ENCODE data around the gene PPP4R3B.
"Not testable (repeated sequence)": the region's sequence is repeated elsewhere in the genome, so short reads cannot be mapped to it uniquely, and the experiment has no call there.

The PPP4R3B gene

DNA sequence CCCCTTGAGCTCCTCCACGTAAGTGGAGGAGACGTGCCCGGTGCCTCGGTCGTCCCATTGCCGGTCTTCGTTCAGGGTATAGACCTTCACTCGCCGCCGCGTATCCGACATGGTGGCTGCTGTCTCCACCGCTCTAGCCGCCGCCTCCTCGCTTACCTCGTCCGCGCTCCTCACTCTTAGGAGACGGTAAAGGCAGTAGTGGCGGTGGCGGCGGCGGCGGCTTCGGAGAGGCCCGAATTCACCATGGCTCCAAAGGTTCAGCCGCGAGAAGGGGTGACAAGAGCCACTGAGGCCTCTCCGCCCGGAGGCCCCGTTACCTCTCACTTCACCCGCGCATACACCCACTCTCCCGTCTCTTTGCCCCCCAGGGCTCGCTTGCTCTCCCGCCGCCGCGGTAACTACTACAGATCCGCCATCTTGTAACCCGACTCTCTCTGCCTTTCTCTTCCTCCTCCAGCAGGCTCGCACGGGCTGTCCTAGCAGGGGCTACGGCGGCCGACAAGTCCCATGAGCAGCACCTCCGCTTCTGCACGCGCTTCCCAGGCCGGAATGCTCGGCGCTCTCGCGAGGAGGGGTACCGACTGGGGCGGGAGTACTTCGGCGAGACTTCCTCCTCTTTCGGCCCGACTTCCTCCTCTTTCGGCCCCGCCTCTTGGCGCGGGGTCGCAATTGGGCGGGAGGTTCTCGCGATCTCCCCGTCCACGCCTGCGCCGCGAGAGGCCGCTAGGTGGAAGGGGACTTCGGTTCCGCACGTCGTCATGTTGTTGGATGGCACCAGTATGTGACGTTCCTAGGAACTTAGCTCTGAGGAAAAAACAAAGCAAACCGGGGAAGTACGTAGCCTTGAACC lies at the start of gene PPP4R3B:
Gene PPP4R3B (minus strand): TSS at position 448 of the 850 bp plus-strand sequence. CDS start 337 bp downstream, at position 111.
- peak; percentile 94 to 96 for DNase-seq (ENCODE audit: low read depth in 2 of 2)

DNA sequence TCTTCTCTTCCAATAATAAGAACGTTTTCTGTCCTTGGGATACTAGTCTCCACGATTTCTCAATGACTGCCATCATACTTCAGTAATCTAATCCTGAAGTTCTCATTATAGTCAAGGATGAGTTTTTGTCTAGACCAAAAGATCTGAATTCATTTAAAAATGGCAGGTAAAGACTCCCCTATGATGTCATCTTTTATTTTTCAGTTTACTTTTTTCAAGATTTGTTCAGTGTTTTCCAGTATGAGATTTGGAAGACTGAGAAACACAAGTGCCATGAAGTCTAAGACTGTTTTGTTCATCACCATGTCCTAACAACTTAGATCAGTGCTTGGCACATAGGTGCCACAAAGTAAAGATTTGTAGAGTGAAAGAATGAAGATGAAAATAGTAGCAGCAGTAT lies 35.8 kb upstream of the PPP4R3B start:
- DNase-seq (ENCODE audit: low read depth in 2 of 2) = no peak

DNA sequence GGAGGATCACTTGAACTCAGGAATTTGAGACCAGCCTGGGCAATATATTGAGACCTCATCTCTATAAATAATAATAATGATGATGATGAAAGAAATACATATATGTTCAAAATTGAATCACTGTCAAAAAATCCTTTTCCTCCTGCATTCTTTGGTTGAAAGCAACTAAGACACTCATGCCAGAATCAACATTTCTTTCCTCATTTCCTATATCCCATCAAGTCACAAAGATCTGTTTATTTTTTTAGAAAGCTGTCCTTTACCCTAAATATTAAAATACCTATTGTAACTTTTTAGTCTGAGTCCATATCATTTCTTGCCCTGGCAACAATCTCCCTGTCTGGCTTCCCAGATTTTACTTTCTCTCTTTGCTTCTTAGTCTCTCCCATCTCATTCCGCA lies 31.8 kb upstream of the PPP4R3B start:
- DNase-seq (ENCODE audit: low read depth in 2 of 2) = no peak

DNA sequence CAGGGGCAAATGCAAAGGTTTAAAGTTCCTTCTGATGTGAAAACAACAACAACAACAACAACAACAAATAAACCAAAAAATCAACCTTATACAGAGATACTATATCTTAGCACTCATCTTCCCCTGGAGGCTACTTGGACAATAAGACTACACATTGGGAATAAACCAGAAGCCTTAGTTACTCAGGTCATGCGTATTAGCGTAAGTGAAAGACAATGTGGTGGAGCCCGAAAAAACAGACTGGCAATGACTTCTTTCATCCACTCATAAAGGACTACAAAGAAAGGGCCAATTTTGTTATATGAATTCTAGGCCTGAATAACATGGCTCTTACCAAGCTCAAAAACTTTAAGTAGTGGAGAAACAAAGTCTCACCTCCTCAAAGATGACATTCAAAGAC lies 19.4 kb upstream of the PPP4R3B start:
- no peak for DNase-seq (ENCODE audit: low read depth in 2 of 2)

- DNase-seq (ENCODE audit: low read depth in 2 of 2) = no peak
Observed at GRCh38 chr2:55628931-55629330, 11.5 kb upstream of the PPP4R3B start.

GRCh38 chr2:55627915-55628314 lies 10.5 kb upstream of the PPP4R3B start:
- DNase-seq (ENCODE audit: low read depth in 2 of 2) = no peak

DNA sequence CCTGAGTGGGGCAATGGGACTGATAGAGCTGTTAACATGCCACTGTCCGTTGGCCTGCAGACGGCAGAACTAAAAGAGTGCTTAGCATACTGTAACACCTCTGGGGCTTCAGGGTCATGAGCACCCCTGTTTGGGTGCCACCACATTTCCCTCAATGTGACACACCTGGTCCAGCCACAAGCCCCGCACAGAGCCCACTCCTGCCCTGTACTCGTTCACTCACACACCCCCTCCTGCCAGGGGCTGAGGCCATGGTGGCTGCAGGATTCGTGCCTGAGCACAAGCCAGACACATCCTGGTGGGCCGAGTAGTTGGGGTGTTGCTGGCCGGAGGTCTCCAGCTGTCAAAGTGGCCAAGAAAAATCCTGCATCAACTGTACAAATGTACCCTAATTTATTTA lies 4.4 kb upstream of the PPP4R3B start:
- DNase-seq (ENCODE audit: low read depth in 2 of 2) = no peak

GRCh38 chr2:55620123-55620779 lies 2.8 kb upstream of the PPP4R3B start:
- no peak for DNase-seq (ENCODE audit: low read depth in 2 of 2)

DNA sequence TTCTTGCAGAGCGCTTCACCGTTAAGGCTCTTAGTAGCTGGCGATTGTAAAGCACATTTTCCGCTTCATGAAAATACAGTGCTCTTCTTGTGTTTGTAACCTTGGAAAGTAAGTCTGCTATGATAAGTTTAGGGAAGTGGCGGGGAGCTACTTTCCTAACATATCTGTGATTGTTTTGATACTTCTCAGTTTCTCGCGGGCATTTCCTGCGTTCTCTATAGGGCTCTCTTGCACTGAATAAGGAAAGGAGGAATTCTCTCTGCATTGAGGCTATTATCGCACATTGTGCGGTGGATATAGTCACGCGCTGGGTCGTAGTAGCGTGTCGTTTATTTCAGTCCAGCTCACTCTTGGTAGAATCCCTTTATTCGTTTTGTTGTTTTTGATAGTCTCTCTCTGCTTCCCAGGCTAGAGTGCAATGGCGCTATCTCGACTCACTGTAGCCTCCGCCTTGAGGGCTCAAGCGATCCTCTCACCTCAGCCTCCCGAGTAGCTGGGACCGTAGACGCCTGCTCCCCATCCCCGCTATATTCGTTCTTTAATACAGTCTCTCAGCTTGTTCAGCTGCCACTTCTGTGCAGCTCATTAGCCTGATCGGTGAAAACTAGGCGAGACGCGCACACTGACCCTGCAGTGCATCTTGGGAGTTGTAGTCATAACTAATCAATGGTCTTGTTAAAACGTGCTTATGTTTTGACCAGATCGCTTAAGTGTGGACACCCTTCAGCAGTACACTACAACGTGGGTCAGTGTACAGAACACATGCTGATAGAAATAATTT lies 1.0 kb upstream of the PPP4R3B start:
- DNase-seq (ENCODE audit: low read depth in 2 of 2) = peak; percentile 15 to 19

DNA sequence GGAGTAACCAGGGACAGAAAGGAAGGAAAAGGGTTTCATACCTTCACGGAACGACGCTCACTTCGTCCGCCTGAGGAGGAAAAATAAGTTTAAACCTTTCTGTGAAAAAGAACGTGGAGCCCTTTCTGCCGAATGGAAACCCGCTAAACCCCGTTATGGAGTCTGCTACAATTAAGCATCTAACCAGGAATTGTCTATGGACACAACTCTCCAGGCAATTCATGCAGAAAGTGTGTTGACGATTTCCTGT lies 528 bp upstream of the PPP4R3B start:
- DNase-seq (ENCODE audit: low read depth in 2 of 2) = no peak

DNA sequence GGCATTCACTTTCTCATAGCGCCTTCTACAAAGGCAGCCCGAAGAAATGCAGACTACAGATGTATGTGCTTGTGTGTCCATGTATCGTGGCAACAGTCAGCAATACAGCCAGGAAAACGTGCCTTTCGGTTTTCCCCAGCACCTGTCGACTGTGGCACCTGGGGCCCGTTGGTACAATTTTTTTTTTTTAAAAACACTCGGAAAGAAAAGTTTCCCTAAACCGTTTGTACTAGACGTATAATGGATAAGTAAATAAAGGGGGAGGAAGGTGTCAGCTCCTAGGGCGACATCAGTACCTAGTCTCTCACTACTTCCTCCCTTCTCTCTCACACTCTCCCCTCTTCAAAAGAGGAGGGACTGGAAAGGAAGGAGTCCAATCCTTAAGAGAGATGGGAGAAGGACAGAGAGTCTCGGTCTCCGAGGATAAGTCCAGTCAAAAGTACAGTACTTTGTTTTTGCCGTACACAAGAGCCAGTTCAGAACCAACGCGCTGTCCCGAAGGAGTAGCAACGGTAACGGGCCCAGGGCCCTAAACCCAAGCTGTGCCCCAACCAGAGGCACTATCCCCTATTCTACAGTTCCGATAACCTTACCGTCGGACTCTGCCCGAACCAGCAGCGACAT lies 759 bp downstream of the PPP4R3B start:
- peak in 1 of 2 donors; percentile 6 for DNase-seq (ENCODE audit: low read depth in 2 of 2)

GRCh38 chr2:55611997-55612396 lies 5.4 kb downstream of the PPP4R3B start:
- DNase-seq (ENCODE audit: low read depth in 2 of 2) = no peak

DNA sequence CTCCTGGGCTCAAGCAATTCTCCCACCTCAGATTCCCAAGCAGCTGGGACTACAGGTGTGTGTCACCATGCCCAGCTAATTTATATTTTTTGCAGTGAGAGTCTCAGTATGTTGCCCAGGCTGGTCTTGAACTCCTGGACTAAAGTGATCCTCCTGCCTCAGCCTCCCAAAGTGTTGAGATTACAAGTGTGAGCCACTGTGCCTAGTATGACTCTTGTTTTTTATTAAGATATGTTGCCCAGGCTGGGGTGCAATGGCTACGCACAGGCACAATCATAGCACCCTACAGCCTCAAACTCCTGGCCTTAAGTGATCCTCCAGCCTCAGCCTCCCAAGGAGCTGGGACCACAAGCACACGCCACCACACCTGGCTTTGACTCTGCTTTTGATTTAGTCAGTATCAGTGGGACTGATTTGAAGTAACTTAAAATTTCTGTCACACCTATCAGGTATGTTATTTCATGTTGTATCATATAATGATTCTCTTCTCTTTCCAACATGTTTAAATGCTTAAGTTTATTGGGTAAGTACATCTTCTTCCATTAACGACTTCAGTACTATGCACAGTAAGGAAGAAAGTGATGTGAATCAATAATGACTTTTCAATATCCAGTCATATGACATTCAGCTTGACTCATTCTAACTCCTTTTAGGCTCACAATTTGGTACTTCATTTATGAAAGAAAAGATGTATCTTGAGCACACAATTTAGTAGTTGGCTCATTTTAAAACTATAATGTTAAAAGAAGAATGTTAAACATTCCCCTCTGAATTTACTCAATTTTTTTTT lies 6.3 kb downstream of the PPP4R3B start:
- no peak for DNase-seq (ENCODE audit: low read depth in 2 of 2)

GRCh38 chr2:55609938-55610578 lies 7.4 kb downstream of the PPP4R3B start:
- no peak for DNase-seq (ENCODE audit: low read depth in 2 of 2)

GRCh38 chr2:55609193-55609794 lies 8.1 kb downstream of the PPP4R3B start:
- no peak for DNase-seq (ENCODE audit: low read depth in 2 of 2)

DNA sequence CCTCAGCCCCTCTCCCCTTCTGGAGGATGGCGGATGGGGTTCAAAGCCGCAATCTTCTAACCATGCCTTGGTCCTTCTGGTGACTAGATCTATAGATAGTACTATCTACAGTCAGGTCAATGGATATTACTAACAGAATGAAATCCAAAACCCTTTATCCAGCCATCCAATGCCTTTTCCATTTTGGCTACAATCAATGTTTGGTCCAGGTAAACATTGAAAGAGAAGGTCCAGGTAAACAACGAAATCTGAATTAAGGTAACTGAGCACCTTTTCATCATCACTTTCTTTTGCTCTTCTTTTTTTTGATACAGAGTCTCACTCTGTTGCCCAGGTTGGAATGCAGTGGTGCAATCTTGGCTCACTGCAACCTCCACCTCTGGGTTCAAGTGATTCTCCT lies 9.7 kb downstream of the PPP4R3B start:
- DNase-seq (ENCODE audit: low read depth in 2 of 2) = no peak

GRCh38 chr2:55604027-55604565 lies 13.3 kb downstream of the PPP4R3B start:
- DNase-seq (ENCODE audit: low read depth in 2 of 2) = no peak

GRCh38 chr2:55601849-55602248 lies 15.6 kb downstream of the PPP4R3B start:
- no peak for DNase-seq (ENCODE audit: low read depth in 2 of 2)

DNA sequence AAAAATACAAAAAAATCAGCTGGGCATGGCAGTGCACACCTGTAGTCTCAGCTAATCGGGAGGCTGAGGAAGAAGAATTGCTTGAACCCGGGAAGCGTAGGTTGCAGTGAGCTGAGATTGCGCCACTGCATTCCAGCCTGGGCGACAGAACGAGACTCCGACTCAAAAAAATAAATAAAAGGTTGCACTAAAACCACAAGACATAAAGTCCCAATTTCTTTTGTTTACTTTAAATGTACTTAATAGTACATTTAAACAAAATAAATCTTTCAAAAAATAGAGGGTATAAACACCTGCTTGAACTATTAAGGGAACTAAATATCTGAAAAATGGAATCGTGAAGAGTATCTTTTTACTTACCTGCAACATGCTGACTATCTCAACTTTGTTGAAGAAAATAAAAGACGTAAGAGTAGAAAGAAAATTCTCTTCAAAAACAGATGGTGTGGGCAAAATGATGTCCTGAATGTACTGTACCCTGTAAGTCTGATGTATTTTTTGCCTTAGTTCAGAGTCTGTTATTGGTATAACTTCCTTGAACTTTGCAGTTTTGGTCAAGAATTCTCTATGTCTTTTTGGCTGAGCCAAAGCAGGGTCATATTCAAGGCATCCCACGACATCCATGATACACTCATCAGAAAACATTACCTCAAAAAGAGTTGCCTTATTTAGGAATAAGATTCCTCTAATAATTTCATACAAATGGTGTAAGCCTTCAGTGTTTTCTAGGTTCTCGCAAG lies 19.2 kb downstream of the PPP4R3B start:
- no peak for DNase-seq (ENCODE audit: low read depth in 2 of 2)

GRCh38 chr2:55596795-55597194 lies 20.6 kb downstream of the PPP4R3B start:
- not testable (repeated sequence) for DNase-seq (ENCODE audit: low read depth in 2 of 2)

All from stimulated activated CD8-positive, alpha-beta memory T cell treated with anti-CD3 and anti-CD28 coated beads, Interleukin-7, amount 100 ng/mL, for 1 hour (primary cell).